HG03045 (cell line): Measurements from ENCODE around the gene SAMD11.
"Not testable (repeated sequence)": the region's sequence is repeated elsewhere in the genome, so short reads cannot be mapped to it uniquely, and the experiment has no call there.

Source experiments
- ATAC-seq: cut with Tn5 transposase; IDR thresholded peaks from one replicate; pipeline ENCODE4 v1.9.1; 2021; ENCODE audit warnings: mild to moderate bottlenecking, moderate library complexity; ENCODE audit not compliant: unreplicated experiment

SAMD11 gene

GRCh38 chr1:974687-975328 lies 51.1 kb downstream of the SAMD11 start:
- no peak for ATAC-seq

- no peak for ATAC-seq
Measured at GRCh38 chr1:975365-975764, 51.6 kb downstream of the SAMD11 start.

- no peak for ATAC-seq
Measured at GRCh38 chr1:975896-976683, 52.4 kb downstream of the SAMD11 start.

- ATAC-seq, result not testable (repeated sequence)
Measured at GRCh38 chr1:976791-977190, 53.1 kb downstream of the SAMD11 start.

GRCh38 chr1:978069-978834 lies 54.5 kb downstream of the SAMD11 start:
- no peak for ATAC-seq

GRCh38 chr1:978835-979743 lies 55.4 kb downstream of the SAMD11 start:
- no peak for ATAC-seq

- ATAC-seq, result no peak
Measured at GRCh38 chr1:979744-980072, 56.0 kb downstream of the SAMD11 start.

GRCh38 chr1:980137-980571 lies 56.4 kb downstream of the SAMD11 start:
- no peak for ATAC-seq

GRCh38 chr1:980602-981395 lies 57.1 kb downstream of the SAMD11 start:
- no peak for ATAC-seq

- no peak for ATAC-seq
Measured at GRCh38 chr1:981491-981954, 57.8 kb downstream of the SAMD11 start.

- ATAC-seq, result no peak
Measured at GRCh38 chr1:981955-982558, 58.3 kb downstream of the SAMD11 start, which contains the start of gene PERM1. TSS of gene PERM1 (minus strand) at chr1:982093. CDS start at chr1:981029, 1,064 bp downstream.

- ATAC-seq, result no peak
Measured at GRCh38 chr1:982765-983436, 59.2 kb downstream of the SAMD11 start.

- no peak for ATAC-seq
Measured at GRCh38 chr1:983798-984475, 60.2 kb downstream of the SAMD11 start.

- no peak for ATAC-seq
Measured at GRCh38 chr1:984476-984814, 60.7 kb downstream of the SAMD11 start.

- no peak for ATAC-seq
Measured at GRCh38 chr1:985126-985525, 61.4 kb downstream of the SAMD11 start.

GRCh38 chr1:988061-988460 lies 64.3 kb downstream of the SAMD11 start:
- ATAC-seq, result not testable (repeated sequence)

- ATAC-seq, result not testable (repeated sequence)
Measured at GRCh38 chr1:991275-991674, 67.6 kb downstream of the SAMD11 start.

GRCh38 chr1:991895-992294 lies 68.2 kb downstream of the SAMD11 start:
- ATAC-seq, result no peak
